ENCODE measurements around the gene DOK1.

DNA sequence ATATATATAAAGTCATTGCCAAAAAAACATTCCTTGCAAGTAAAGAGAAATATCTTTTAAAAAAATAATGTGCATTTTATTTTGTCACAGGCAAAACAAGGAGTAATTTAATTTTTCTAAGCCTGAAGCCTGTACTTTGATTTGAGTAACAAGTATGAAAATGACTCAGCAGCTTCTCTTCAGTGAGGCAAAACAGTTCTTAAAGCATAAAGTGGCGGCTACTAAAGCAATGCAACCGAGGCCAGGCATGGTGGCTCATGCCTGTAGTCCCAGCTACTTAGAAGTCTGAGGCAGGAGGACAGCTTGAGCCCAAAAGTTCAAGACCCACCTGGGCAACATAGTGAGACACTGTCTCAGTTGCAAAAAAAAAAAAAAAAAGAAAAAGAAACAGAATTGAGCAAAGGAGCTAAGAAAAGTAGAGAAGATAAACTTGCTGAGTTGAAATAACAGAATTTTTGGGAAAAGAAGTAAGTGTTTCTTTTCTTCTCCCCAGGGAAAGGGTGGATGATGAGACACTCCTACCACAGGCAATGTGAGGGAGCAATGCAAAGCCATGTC is 29.6 kb downstream of the DOK1 start:
- no peak for TF ChIP-seq EP300 (IDR thresholded peaks at IDR 0.05)
- TF ChIP-seq POLR2A (IDR thresholded peaks at IDR 0.05), result no peak
